ENCODE results near the gene ZNF135.
A peak's percentile ranks its signal among the peaks of the same experiment; 100 is the strongest.

The ZNF135 gene
- total RNA-seq, result 0.43 to 0.66 reads per million in 2 experiments

DNA sequence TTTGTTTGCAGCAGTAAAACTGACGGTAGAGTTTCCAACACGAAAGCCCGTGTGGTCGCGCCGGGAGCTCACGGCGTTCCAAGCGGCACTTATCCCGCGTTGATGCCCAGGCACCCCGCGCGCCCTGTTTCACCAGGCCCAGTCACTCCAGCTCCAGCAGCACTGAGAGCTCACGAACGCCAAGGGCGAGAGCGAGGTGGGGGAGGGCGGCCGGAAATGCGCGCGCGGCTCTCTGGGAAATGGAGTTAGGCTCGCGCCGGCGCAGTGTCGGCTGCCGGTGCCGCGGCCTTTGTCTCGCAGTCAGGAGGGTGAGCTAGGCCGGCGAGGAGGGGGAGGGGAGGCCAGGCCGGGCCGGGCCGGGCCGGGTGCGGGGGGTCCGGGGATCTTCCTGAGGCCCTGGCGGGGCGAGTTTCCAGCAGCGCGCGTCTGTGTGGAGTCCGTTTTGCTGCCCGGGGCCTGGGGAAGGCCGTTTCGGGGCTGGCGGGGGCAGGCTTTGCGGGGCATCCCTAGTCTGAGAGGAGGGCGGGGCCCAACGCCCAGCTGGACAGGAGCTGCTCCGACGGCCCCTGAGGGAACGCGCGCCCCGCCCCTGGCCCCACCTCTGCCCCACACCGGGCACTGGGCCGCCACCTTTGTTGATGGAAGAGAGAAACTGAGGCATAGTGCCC lies at the start of gene ZNF135:
Gene ZNF135 (plus strand): TSS at position 280 of the 668 bp plus-strand sequence. CDS start 721 bp downstream, outside the sequence.
- peak; percentile 24 for DNase-seq (ENCODE audit: low read depth)

DNA sequence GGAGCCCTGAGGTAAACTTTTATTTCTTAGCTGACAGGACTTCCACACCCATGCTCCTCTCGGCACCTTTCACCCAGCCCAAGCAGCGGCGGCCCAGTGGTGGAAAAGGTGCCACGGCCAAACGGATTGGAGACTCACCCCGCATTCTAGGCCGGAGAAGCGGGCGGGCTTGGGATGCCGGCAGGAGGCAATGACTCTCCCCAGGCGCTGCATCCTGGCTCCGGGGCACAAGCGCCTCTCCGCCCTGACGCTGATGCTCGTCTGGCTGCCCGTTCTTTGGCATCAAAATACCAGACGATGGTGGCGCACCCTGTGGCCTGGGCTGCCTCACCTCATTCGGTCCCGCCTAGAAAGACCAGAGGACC lies 49.8 kb upstream of the ZNF135 start:
- no peak for DNase-seq (ENCODE audit: low read depth)

GRCh38 chr19:58009666-58010301 lies 49.3 kb upstream of the ZNF135 start:
- DNase-seq (ENCODE audit: low read depth), result peak; percentile 34

GRCh38 chr19:58010507-58010906 lies 48.6 kb upstream of the ZNF135 start:
- DNase-seq (ENCODE audit: low read depth), result no peak

- DNase-seq (ENCODE audit: low read depth), result no peak
Measured at GRCh38 chr19:58014141-58014540, 44.9 kb upstream of the ZNF135 start.

GRCh38 chr19:58020129-58020528 lies 39.0 kb upstream of the ZNF135 start:
- DNase-seq (ENCODE audit: low read depth), result no peak

DNA sequence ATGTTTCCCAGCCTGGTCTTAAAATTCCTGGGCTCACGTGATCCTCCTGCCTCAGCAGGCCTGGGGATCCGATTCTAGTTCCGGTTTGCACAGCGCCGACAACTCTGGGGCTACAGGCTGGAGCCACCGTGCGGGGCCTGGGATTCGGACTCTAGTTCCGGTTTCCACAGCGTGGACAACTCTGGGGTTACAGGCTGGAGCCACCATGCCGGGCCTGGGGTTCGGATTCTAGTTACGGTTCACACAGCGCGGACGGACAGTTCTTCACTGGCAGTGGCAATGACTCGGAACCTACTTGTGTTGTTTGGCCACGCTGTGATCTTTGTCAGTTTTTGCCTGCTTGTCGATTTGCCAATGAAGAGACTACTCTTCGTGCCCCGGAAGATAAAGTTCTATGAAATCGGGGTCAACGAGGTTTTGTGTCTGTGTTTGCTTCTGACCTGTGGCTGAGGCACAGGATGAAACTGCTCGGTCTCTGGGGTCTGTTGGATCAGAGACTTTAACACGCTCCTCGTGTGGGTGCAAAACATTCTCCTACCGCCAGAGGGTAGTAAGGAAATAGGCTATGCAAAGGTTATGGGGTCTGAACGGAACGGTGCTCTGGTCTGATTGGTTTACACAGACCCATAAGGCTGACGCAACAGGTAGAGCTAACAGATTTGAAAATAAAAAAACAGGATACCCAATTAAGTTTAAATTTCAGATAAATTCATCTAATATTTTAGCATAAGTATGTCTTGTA lies 37.4 kb upstream of the ZNF135 start:
- peak; percentile 15 for DNase-seq (ENCODE audit: low read depth)

DNA sequence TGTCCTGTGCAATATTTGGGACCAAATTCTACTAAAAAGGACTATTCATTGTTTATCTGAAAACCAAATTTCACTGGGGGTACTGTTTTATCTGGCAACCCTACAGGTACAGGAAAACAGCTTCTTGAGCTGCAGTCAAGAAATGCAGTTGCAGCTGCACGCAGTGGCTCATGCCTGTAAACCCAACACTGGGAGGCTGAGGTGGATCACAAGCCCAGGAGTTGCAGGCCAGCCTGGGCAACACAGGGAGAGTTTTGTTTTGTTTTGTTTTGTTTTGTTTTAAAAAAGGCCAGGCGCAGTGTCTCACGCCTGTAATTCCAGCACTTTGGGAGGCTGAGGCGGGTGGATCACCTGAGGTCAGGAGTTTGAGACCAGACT lies 36.8 kb upstream of the ZNF135 start:
- no peak for DNase-seq (ENCODE audit: low read depth)

GRCh38 chr19:58024661-58025060 lies 34.4 kb upstream of the ZNF135 start:
- DNase-seq (ENCODE audit: low read depth), result no peak

DNA sequence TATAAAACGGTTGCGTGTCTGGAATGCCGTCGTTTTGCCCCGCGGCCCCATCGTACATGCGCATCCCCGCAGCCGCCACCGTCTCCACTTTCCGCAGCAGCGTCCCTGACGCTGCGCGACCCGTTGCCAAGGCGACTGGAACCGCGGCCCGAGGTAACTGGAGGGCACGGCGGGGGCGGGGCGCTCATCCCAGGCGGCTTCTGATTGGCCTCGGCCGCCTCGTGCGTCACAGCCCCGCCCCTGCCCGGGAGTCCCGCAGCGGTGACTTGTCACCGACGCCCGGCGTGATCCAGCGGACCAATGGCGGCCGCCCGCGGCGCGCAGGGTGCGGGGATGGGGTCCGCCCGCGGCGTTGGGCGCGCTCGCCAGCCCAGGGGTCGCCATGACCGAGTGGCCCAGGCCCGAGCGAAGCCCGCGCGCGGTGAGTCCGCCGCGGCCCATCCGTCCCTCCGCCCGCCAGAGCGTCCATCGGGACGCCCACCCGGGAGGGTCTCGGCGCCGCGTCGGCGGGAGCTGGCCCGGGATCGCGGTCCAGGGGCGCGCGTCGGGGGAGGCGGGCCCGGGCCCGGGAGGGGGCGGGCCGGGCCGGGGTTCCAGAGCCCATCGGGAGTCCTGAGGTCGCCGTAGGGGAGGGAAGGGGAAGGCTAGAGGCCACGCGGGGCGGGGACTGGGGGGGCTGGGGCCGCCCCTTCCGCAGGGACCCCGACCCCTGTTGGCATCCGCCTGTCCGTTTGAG lies 25.2 kb upstream of the ZNF135 start, which contains the start of gene ZSCAN1:
Gene ZSCAN1 (plus strand): TSS at position 285 of the 736 bp plus-strand sequence. CDS start 3,812 bp downstream, outside the sequence.
- DNase-seq (ENCODE audit: low read depth), result no peak

DNA sequence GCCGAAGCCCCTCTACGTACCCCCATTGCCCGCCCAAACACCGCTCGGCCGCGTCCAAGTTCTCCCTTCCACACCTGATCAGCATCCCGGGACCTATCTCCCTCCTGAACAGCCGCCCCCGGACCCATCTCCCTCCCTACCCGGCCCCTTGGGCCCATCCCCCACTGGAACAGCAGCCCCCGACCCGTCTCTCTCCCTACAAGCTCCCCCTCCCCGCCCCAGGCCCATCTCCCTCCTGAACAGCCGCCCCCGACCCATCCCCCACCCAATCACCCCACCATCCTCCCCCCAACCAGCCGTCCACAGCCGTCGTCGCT lies 24.6 kb upstream of the ZNF135 start:
- no peak for DNase-seq (ENCODE audit: low read depth)

DNA sequence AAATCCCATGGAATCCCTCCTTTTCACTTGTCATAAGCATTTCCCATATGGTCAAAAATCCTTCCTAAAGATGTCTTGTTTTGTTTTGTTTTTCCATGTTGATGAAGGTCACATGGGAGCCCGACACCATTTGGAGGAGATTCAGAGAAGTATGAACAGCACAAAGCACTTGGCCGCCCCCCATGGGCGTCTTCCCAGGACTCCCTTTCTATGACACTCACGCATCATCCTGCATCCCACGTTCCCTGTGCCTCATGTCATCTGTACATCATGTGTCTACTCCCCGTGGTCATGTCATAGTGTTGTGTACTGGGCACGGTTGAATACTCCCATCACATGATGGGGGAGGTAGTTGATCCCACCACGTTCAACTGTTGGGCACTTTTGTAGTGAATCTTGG lies 23.2 kb upstream of the ZNF135 start:
- DNase-seq (ENCODE audit: low read depth), result no peak

DNA sequence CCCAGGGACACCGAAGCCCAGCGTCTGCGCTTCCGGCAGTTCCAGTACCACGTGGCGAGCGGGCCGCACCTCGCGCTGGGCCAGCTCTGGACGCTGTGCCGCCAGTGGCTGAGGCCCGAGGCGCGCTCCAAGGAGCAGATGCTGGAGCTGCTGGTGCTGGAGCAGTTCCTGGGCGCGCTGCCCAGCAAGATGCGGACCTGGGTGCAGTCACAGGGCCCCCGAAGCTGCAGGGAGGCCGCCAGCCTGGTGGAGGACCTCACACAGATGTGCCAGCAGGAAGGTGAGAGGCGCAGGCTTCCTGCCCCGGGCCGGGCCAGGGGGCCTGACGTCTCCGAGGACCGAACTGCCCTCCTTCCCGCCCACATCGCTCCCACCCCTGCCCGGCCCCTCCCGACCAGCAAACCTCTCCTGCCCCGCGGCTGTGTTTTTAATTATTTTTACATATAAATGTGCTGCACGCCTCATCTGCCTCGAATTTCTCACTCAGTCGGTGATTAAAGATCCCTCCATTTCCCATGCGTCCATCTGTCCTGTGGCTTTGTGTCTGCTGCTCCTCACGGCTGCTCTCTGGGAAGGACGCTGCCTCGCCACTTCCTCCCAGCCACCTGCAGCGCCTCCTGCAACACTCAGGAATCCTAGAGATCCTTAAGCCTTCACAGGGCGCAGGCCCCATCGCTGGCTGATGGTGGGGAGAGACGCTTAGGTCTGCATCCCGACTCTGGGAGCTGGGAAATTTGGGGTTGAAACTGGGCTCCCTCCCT lies 21.0 kb upstream of the ZNF135 start:
- DNase-seq (ENCODE audit: low read depth), result no peak

DNA sequence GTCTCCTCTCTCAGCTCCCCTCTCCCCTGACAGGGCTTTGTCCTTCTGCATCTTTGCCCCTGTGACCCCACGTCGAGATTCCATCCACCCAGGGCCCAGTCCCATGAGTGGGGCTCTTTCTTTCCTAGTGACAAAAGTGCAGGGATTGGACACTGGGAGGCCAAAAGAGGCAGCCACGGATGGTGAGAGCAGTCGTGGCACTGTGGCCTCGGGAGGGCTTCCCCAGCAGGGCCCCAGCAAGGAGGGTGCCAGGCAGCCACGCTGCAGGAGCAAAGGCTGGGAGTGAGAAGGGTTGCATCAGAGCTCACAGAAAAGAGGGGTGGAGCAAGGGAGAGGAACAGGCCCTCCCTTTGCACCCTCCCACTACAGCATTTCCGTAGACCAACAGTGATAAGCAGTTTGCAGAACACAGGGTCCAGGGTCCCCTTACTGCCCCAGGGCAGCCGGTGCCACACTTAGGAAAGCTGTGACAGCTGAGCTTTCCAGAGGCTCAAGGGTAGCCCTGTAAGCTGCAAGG lies 20.3 kb upstream of the ZNF135 start:
- no peak for DNase-seq (ENCODE audit: low read depth)

- no peak for DNase-seq (ENCODE audit: low read depth)
Measured at GRCh38 chr19:58040751-58041525, 18.1 kb upstream of the ZNF135 start.

GRCh38 chr19:58042495-58043340 lies 16.4 kb upstream of the ZNF135 start:
- DNase-seq (ENCODE audit: low read depth), result no peak

GRCh38 chr19:58044391-58044790 lies 14.7 kb upstream of the ZNF135 start:
- no peak for DNase-seq (ENCODE audit: low read depth)

GRCh38 chr19:58044886-58045285 lies 14.2 kb upstream of the ZNF135 start:
- DNase-seq (ENCODE audit: low read depth), result no peak

DNA sequence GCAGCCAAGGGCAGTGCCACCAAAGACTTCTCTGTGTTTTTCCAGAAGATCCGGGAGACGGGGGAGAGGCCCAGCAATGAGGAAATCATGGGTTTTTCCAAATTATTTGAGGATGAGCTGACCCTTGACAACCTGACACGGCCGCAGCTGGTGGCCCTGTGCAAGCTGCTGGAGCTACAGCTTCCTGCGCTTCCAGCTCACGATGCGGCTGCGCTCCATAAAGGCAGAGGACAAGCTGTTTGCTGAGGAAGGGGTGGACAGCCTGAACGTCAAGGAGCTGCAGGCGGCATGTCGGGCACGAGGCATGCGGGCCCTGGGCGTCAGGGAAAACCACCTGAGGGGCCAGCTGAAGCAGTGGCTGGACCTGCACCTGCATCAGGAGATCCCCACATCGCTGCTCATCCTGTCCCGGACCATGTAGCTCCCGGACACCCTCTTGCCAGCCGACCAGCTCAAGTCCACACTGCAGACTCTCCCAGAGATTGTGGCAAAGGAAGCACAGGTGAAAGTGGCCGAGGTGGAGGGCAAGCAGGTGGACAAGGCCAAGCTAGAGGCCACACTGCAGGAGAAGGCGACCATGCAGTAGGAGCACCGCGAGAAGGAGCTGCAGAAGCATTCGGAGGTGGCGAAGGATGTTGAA lies 13.6 kb upstream of the ZNF135 start:
- no peak for DNase-seq (ENCODE audit: low read depth)

Data from T follicular helper cell (primary cell).